ENCODE results near the gene CDH22. TPM values are rescaled to one million over a fixed set of nuclear protein-coding genes. Genes with fewer than 3 reads are reported as not detected.
A peak's percentile ranks its signal among the peaks of the same experiment; 100 is the strongest.

The CDH22 gene
- total and polyA plus RNA-seq, 7 donors, result 0.11 to 1.4 (median 0.53) TPM

DNA sequence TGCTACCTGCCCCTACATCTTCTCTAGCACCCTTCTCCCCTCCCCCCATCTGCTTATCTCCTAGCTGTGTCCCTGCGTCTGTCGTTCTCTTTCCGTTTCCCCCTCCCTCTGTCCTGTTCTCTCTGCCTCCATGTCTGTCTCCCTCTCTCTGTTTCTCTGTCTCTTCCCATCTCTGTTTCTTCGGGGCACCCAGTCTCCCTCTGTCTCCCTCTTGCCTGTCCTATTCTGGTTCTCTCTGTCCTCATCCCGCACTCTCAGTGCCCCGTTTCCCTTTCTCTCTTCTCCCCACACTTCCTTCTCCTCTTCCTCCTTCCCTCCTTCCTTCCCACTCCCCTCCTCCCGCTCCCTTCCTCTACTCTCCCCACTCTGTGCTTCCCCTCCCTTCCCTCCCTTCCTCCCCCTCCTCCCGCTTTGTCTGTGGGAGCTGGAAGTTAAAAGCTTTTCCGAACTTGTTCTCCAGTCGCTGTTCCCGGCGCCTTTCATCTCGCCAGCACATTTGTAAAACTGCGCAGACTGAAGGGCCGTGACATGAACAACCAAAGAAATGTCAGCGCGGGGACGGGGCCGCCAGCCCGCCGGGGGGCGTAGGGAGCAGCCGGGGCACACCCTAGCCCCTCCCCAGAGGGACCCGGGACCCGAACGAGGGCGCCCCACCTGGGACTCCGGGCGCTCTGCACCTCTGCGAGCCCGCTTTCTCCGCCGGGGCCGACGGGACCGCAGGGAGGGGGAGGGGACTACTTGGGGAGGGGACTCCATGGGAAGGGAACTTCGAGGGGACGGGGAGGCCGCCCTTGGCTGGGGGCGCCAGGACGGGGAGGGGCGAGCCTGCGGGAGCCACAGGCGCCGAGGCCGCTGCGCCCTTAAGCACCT lies 4.0 kb upstream of the CDH22 start:
- peak overlapping the region; percentile 28 for H3K4me3 ChIP-seq
- intact Hi-C loops (cut with DNase I), result no loop called here

DNA sequence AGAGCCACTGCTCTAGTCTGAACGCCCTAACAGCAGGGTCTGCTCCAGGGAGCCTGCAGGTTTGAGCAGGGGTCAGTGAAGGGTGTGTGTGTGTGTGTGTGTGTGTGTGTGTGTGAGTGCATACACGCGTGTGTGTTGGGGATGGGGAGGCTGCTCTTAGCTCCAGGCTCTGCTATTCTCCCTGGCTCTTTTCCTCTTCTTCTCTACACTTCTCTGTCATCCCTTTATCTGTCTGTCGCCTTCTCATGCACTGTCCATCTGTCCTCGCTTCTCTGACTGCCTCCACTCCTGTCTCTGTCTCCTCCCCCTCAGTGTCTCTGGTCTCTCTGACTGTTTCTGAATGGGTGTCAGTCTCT lies 3.4 kb upstream of the CDH22 start:
- TF ChIP-seq, protein P1, sequence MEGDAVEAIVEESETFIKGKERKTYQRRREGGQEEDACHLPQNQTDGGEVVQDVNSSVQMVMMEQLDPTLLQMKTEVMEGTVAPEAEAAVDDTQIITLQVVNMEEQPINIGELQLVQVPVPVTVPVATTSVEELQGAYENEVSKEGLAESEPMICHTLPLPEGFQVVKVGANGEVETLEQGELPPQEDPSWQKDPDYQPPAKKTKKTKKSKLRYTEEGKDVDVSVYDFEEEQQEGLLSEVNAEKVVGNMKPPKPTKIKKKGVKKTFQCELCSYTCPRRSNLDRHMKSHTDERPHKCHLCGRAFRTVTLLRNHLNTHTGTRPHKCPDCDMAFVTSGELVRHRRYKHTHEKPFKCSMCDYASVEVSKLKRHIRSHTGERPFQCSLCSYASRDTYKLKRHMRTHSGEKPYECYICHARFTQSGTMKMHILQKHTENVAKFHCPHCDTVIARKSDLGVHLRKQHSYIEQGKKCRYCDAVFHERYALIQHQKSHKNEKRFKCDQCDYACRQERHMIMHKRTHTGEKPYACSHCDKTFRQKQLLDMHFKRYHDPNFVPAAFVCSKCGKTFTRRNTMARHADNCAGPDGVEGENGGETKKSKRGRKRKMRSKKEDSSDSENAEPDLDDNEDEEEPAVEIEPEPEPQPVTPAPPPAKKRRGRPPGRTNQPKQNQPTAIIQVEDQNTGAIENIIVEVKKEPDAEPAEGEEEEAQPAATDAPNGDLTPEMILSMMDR (IDR thresholded peaks at IDR 0.05), result no peak
- H3K9me3 ChIP-seq, result no peaks in the 10 kb centered on the region
- H3K36me3 ChIP-seq (ENCODE audit: insufficient read depth in 1 of 2, low read depth in 1 of 2), result no peaks in the 10 kb centered on the region
- 14 to 21% (median 14%) methylated on average over 5 of the region's 5 CpGs for WGBS, 3 donors
- no peak overlapping the region for H3K27ac ChIP-seq
- intact Hi-C loops (cut with DNase I), result no loop called here
- ATAC-seq, result no peak
- no peak overlapping the region for H3K4me3 ChIP-seq
- DNase-seq, result no peak
- H3K4me1 ChIP-seq, result peaks cover under 1% of the 10 kb centered on the region
- peaks cover 0 to 93% (median 19%) of the 10 kb centered on the region in 3 donors for H3K27me3 ChIP-seq (ENCODE audit: insufficient read depth in 3 of 3, low read length in 2 of 3)

More for the DNA sequence above, 4.0 kb upstream of the CDH22 start:
- Histone ChIP-seq H3K9me3 (no peaks in the 10 kb centered on the region), H3K27me3 (ENCODE audit: insufficient read depth in 3 of 3, low read length in 2 of 3) (peaks cover 0 to 87% (median 19%) of the 10 kb centered on the region in 3 donors), H3K4me1 (peaks cover 7% of the 10 kb centered on the region), H3K36me3 (ENCODE audit: insufficient read depth in 1 of 2, low read depth in 1 of 2) (no peaks in the 10 kb centered on the region), H3K27ac (no peak overlapping the region)
- DNase-seq, result no peak
- 2 to 3% (median 2%) methylated on average over 40 to 47 of the region's 47 CpGs for WGBS, 3 donors
- ATAC-seq, result no peak
- TF ChIP-seq, protein P1 (IDR thresholded peaks at IDR 0.05), result no peak

DNA sequence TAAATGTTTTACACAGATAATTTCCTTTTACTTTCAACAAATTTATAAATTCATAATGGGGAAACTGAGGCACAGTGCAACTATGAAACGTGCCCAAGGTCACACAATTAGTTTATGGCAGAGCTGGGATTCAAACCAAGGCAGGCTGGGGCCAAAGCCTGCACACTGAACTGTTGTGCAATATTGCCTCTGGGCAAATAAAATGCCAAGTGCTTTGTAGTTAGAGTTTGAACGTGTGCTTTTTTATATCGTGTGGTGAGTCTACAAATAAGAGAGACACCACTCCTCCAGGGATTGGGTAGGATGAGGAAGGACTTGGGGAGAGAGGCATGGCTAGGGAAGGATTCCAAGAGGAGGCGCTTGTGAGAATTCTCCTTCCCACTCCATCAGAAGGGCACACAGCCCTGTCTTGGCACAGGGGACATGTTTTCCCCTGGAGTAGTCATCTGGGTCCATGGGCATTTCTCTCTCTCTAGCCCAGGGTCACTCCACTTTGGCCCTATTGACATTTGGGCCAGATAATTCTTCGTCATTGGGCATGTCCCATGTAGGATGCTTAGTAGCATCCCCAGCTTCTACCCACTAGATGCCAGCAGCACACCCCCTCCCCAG lies 2.8 kb upstream of the CDH22 start:
- H3K27me3 ChIP-seq (ENCODE audit: insufficient read depth in 3 of 3, low read length in 2 of 3), result peaks cover 0 to 97% (median 19%) of the 10 kb centered on the region in 3 donors

DNA sequence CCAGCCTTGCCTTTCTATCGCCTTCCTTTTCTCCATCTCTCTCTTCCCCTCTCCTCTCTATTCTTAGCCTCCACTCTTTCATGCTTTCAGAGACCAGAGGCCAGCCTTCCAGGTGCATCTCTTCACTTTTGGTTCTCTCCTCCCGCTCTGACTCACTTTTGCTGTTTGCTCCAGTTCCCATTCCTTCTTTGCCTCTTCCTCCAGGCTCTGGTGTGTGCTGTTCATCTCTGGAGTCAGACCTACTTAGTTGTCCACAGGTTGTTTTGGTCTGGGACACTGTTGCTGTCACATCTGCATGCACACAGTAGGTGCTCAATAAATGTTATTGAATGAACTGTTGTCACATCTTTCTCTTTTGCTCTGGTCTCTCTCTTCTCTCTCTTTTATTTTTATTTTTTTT lies 1.6 kb upstream of the CDH22 start:
- H3K4me3 ChIP-seq, result no peak overlapping the region
- ATAC-seq (no peak), DNase-seq (no peak)
- intact Hi-C loops (cut with DNase I), result loop anchor here (2.0 to 5.0 kb wide), 2 partner anchors 39 to 178 kb away; no protein-coding TSS in a partner anchor
- H3K36me3 ChIP-seq (ENCODE audit: insufficient read depth in 1 of 2, low read depth in 1 of 2), result no peaks in the 10 kb centered on the region
- WGBS, 3 donors, result 70 to 79% (median 70%) methylated on average over 2 of the region's 2 CpGs
- H3K9me3 ChIP-seq, result no peaks in the 10 kb centered on the region
- TF ChIP-seq, protein P1 (IDR thresholded peaks at IDR 0.05), result no peak
- no peaks in the 10 kb centered on the region for H3K4me1 ChIP-seq
- H3K27ac ChIP-seq, result no peak overlapping the region
- H3K27me3 ChIP-seq (ENCODE audit: insufficient read depth in 3 of 3, low read length in 2 of 3), result peaks cover 0 to 97% (median 19%) of the 10 kb centered on the region in 3 donors

More for the DNA sequence above, 2.8 kb upstream of the CDH22 start:
- ATAC-seq (no peak), DNase-seq (no peak)
- no peaks in the 10 kb centered on the region for H3K9me3 ChIP-seq
- 15 to 27% (median 20%) methylated on average over 5 of the region's 5 CpGs for WGBS, 3 donors
- H3K4me3 ChIP-seq, result no peak overlapping the region
- intact Hi-C loops (cut with DNase I), result no loop called here
- TF ChIP-seq, protein P1 (IDR thresholded peaks at IDR 0.05), result no peak
- H3K36me3 ChIP-seq (ENCODE audit: insufficient read depth in 1 of 2, low read depth in 1 of 2), result no peaks in the 10 kb centered on the region
- H3K27ac ChIP-seq, result no peak overlapping the region
- H3K4me1 ChIP-seq, result no peaks in the 10 kb centered on the region

All from psoas muscle (tissue), 8 donors.